HepG2 (cell line): ENCODE data around the gene SNX18. TPM values are rescaled to one million over a fixed set of nuclear protein-coding genes. Genes with fewer than 3 reads are reported as not detected.

Experiments
- ATAC-seq: fragments of 200-7000 bp; cut with Tn5 transposase; 3 replicates; pipeline ENCODE4 v1.9.1; 2020; ENCODE audit warnings: mild to moderate bottlenecking, moderate library complexity
- Bru-seq: library from RNA; stranded (reverse); fragments of 400-500 nt; gene quantifications from one replicate; lab custom pipeline; 2021; lab: Mats Ljungman, UMichigan
- BruChase-seq, 2 experiments: library from RNA; stranded (reverse); fragments of 400-500 nt; gene quantifications; one replicate each; lab custom pipeline; 2021; lab: Mats Ljungman, UMichigan
- BruUV-seq: library from RNA; stranded (reverse); fragments of 400-500 nt; replicated peaks from 2 replicates; lab custom pipeline; 2021; lab: Mats Ljungman, UMichigan
- CTCF ChIA-PET: fragments of 300-600 bp; formaldehyde crosslinking; extraction: SDS; loops from one replicate; lab custom pipeline; 2021; ENCODE audit warnings: low total read pairs, inconsistent platforms, low intra/inter-chr PET ratio; lab: Yijun Ruan, JAX
- POLR2A ChIA-PET: fragments of 350-600 bp; sonication (Branson Sonifier 250); formaldehyde crosslinking; loops from one replicate; lab custom pipeline; 2020; ENCODE audit warnings: antibody characterized with exemption, inconsistent platforms; lab: Yijun Ruan, JAX
- DNase-seq: peaks from one replicate; pipeline ENCODE4 v3.0.0-alpha.2; 2015; ENCODE audit warnings: low spot score
- FAIRE-seq: peaks from 3 replicates; lab custom pipeline; 2011; peaks lifted over from hg19 to GRCh38; lab: Jason Lieb, UNC
- H2AFZ ChIP-seq: one replicate; pipeline ENCODE4 v1.6.1; 2011; ENCODE audit warnings: low read length, inconsistent platforms
- H3K27ac ChIP-seq: fragments of 300-600 bp; 3 replicates; pipeline ENCODE4 v1.8.0; 2011; ENCODE audit warnings: mixed run types, mild to moderate bottlenecking, mixed read lengths, low read length, inconsistent platforms; ENCODE audit not compliant: insufficient read depth; ENCODE audit errors: extremely low read length
- H3K27me3 ChIP-seq, 2 experiments: fragments of 200-600 bp in 1 of 2; 2 replicates in 1 of 2; 3 replicates in 1 of 2; pipeline versions ENCODE4 v1.6.0 to v1.8.0; 2011; ENCODE audit warnings: low read length in 2 of 2, mild to moderate bottlenecking in 2 of 2, moderate library complexity in 2 of 2, inconsistent platforms in 1 of 2; ENCODE audit not compliant: insufficient read depth in 2 of 2, control insufficient read depth in 1 of 2
- H3K36me3 ChIP-seq, 2 experiments: fragments of 200-600 bp in 1 of 2; replicated peaks in 1 of 2; 2 replicates in 1 of 2; 3 replicates in 1 of 2; pipeline versions ENCODE4 v1.5.1 to v1.8.0; 2011; ENCODE audit warnings: low read length in 2 of 2, inconsistent platforms in 1 of 2; ENCODE audit not compliant: insufficient read depth in 2 of 2, control insufficient read depth in 1 of 2
- H3K4me1 ChIP-seq: 2 replicates; pipeline ENCODE4 v1.5.1; 2012; ENCODE audit warnings: low read length, inconsistent platforms; ENCODE audit not compliant: insufficient read depth
- H3K4me2 ChIP-seq: 2 replicates; pipeline ENCODE4 v1.6.0; 2011; ENCODE audit warnings: low read depth, low read length, inconsistent platforms
- H3K4me3 ChIP-seq, 3 experiments: fragments of 200-600 bp in 1 of 3; sonication (generic), shearing (Covaris generic) in 1 of 3; replicated peaks in 1 of 3; 2 replicates each; pipeline ENCODE4 v1.5.1; 2011 to 2016; ENCODE audit warnings: low read length in 3 of 3, inconsistent platforms in 2 of 3, low read depth in 2 of 3, mild to moderate bottlenecking in 2 of 3, control low read depth in 1 of 3, mixed read lengths in 1 of 3; ENCODE audit not compliant: insufficient read depth in 1 of 3
- H3K79me2 ChIP-seq: one replicate; pipeline ENCODE4 v1.6.1; 2011; ENCODE audit warnings: low read length, inconsistent platforms; ENCODE audit not compliant: insufficient read depth
- H3K9ac ChIP-seq: 2 replicates; pipeline ENCODE4 v1.6.0; 2011; ENCODE audit warnings: mild to moderate bottlenecking, low read depth, low read length, inconsistent platforms; ENCODE audit not compliant: insufficient read depth
- H3K9me3 ChIP-seq: 2 replicates; pipeline ENCODE4 v1.5.1; 2012; ENCODE audit warnings: mild to moderate bottlenecking, low read length
- H4K20me1 ChIP-seq: 2 replicates; pipeline ENCODE4 v1.6.0; 2011; ENCODE audit warnings: inconsistent platforms, mild to moderate bottlenecking, low read length, moderate library complexity; ENCODE audit not compliant: insufficient read depth
- E2F5 ChIP-seq: sonication (generic); formaldehyde crosslinking; conservative IDR thresholded peaks from 2 replicates; pipeline ENCODE4 v1.4.0; 2020; ENCODE audit warnings: missing genetic modification reagents
- GATAD1 ChIP-seq: IDR thresholded peaks from 2 replicates; pipeline ENCODE4 v1.6.1; 2016; ENCODE audit warnings: missing genetic modification reagents, missing compliant biosample characterization
- KLF16 ChIP-seq, 2 experiments: sonication (generic) in 1 of 2; formaldehyde crosslinking in 1 of 2; IDR thresholded peaks; 2 replicates each; pipeline versions ENCODE4 v1.6.1 to v1.8.0; 2016 to 2023; ENCODE audit warnings: missing genetic modification reagents in 2 of 2, missing compliant biosample characterization in 1 of 2
- MXD3 ChIP-seq: IDR thresholded peaks from 2 replicates; pipeline ENCODE4 v1.6.1; 2016; ENCODE audit warnings: mild to moderate bottlenecking, missing biosample characterization, missing genetic modification reagents
- RELA ChIP-seq: sonication (generic); formaldehyde crosslinking; IDR thresholded peaks from 2 replicates; pipeline ENCODE4 v1.4.0; 2020; ENCODE audit warnings: missing genetic modification reagents
- SNAPC5 ChIP-seq: sonication (generic); formaldehyde crosslinking; IDR thresholded peaks from 2 replicates; pipeline ENCODE4 v1.8.1; 2023; ENCODE audit warnings: mild to moderate bottlenecking, missing genetic modification reagents, borderline replicate concordance
- SRF ChIP-seq: IDR thresholded peaks from 2 replicates; pipeline ENCODE4 v1.6.1; 2011; ENCODE audit warnings: mild to moderate bottlenecking, low read depth, low read length, moderate library complexity
- TCF7 ChIP-seq: sonication (generic); IDR thresholded peaks from 2 replicates; pipeline ENCODE4 v1.6.1; 2016; ENCODE audit warnings: antibody characterized with exemption, low read depth
- TMF1 ChIP-seq: sonication (generic); formaldehyde crosslinking; IDR thresholded peaks from 2 replicates; pipeline ENCODE4 v1.8.1; 2022; ENCODE audit warnings: low read depth, missing genetic modification reagents
- XRCC5 ChIP-seq: fragments of 200-400 bp; formaldehyde crosslinking; optimal IDR thresholded peaks from 2 replicates; pipeline ENCODE3; 2017; ENCODE audit warnings: mild to moderate bottlenecking, low read length
- ZFP41 ChIP-seq: sonication (generic); formaldehyde crosslinking; IDR thresholded peaks from 2 replicates; pipeline ENCODE4 v1.4.0; 2020; ENCODE audit warnings: mild to moderate bottlenecking, missing genetic modification reagents, borderline replicate concordance
- ZNF253 ChIP-seq: sonication (generic); formaldehyde crosslinking; IDR thresholded peaks from 2 replicates; pipeline ENCODE4 v1.8.0; 2022; ENCODE audit warnings: mild to moderate bottlenecking, missing genetic modification reagents, borderline replicate concordance
- ZNF776 ChIP-seq: sonication (generic); formaldehyde crosslinking; IDR thresholded peaks from 2 replicates; pipeline ENCODE4 v1.4.0; 2020; ENCODE audit warnings: mild to moderate bottlenecking, missing genetic modification reagents
- WGBS: methylation state at CpG from one replicate; pipeline ENCODE4 v1.1.6; 2017; ENCODE audit warnings: low lambda C conversion rate; 5-methylcytosine and 5-hydroxymethylcytosine counted together
- in situ Hi-C: cut with HindIII; loops from 2 replicates; pipeline ENCODE4 v1.10.0; 2017; ENCODE audit warnings: low pct_unique_long_range_greater_than_20kb; ENCODE audit not compliant: extremely low pct_ligation_motif_present
- intact Hi-C: fragments of 100-400 bp; cut with micrococcal nuclease; formaldehyde crosslinking; loops from one replicate; pipeline ENCODE4 v1.10.0; 2022; ENCODE audit not compliant: unreplicated experiment
- long read RNA-seq, 2 experiments: library from RNA in 1 of 2; library from polyadenylated mRNA in 1 of 2; stranded (forward) in 1 of 2; unstranded in 1 of 2; transcript quantifications; one replicate each; pipeline ENCODE4 v2.0.0, GENCODE V29; 2019 to 2022
- polyA minus RNA-seq, 3 experiments: library from RNA; depleted of rRNA, polyadenylated mRNA; stranded (reverse); fragments of >200 nt; gene quantifications; 2 replicates each; pipeline ENCODE4 v1.2.3, GENCODE V29; 2011; ENCODE audit warnings: low replicate concordance in 1 of 3
- polyA plus RNA-seq, 8 experiments: library from polyadenylated mRNA; depleted of rRNA in 3 of 8; stranded (reverse) in 7 of 8; unstranded in 1 of 8; fragments of >200 nt; fragmentation: Illumina TruSeq in 4 of 8; extraction: Trizol in 4 of 8; gene quantifications; 2 replicates each; pipeline versions ENCODE4 v1.2.1 to v1.2.3, GENCODE V29; 2011 to 2016; ENCODE audit warnings: low read depth in 4 of 8, missing spikeins in 1 of 8, mixed read lengths in 1 of 8; ENCODE audit not compliant: insufficient read depth in 1 of 8
- total RNA-seq, 5 experiments: library from RNA; depleted of rRNA; stranded (reverse); fragments of >200 nt; fragmentation: Illumina TruSeq; extraction: Trizol; gene quantifications; 2 replicates each; pipeline ENCODE4 v1.2.3, GENCODE V29; 2016; ENCODE audit warnings: low read depth in 1 of 5

SNX18 gene
- total RNA-seq (2016; rRNA removed; fragmentation: Illumina TruSeq; extraction: Trizol) (6.0 and 6.2 TPM in 2 replicates), polyA plus RNA-seq (2011; rRNA removed) (2.3 and 2.7 TPM in 2 replicates), polyA minus RNA-seq (2011; rRNA and poly(A)+ RNA removed; ENCODE audit: low replicate concordance) (6.5 and 11.0 TPM in 2 replicates), Bru-seq, nascent RNA (percentile 60 among the genes with signal in this experiment), BruChase-seq, experiment 1, labeled RNA remaining after a 6-hour chase (percentile 57 among the genes with signal in this experiment), BruChase-seq, experiment 2, labeled RNA remaining after a 2-hour chase (percentile 61 among the genes with signal in this experiment)
- total RNA-seq (2016; cell fraction: cytosol; rRNA removed; fragmentation: Illumina TruSeq; extraction: Trizol; ENCODE audit: low read depth) = 0.81 and 0.88 TPM in 2 replicates
- total RNA-seq (2016; cell fraction: insoluble cytoplasmic fraction; rRNA removed; fragmentation: Illumina TruSeq; extraction: Trizol) = 5.6 and 5.9 TPM in 2 replicates
- 4.7 and 5.3 TPM in 2 replicates for total RNA-seq (2016; cell fraction: membrane; rRNA removed; fragmentation: Illumina TruSeq; extraction: Trizol)
- 5.4 and 5.5 TPM in 2 replicates for total RNA-seq (2016; cell fraction: nucleus; rRNA removed; fragmentation: Illumina TruSeq; extraction: Trizol)
- 2.0 and 3.0 TPM in 2 replicates for polyA plus RNA-seq (2011; cell fraction: cytosol; rRNA removed)
- 3.4 and 3.8 TPM in 2 replicates for polyA plus RNA-seq (2011; cell fraction: nucleus; rRNA removed)
- polyA plus RNA-seq (2012) = 2.5 and 3.2 TPM in 2 replicates
- polyA plus RNA-seq (2016; cell fraction: cytosol; fragmentation: Illumina TruSeq; extraction: Trizol; ENCODE audit: low read depth) = 0.60 and 0.81 TPM in 2 replicates
- polyA plus RNA-seq (2016; cell fraction: insoluble cytoplasmic fraction; fragmentation: Illumina TruSeq; extraction: Trizol; ENCODE audit: low read depth) = 6.8 and 8.2 TPM in 2 replicates
- polyA plus RNA-seq (2016; cell fraction: membrane; fragmentation: Illumina TruSeq; extraction: Trizol; ENCODE audit: low read depth) = 3.2 and 4.0 TPM in 2 replicates
- 4.1 and 5.1 TPM in 2 replicates for polyA plus RNA-seq (2016; cell fraction: nucleus; fragmentation: Illumina TruSeq; extraction: Trizol; ENCODE audit: insufficient read depth, low read depth)
- 6.8 and 6.9 TPM in 2 replicates for polyA minus RNA-seq (2011; cell fraction: cytosol; rRNA and poly(A)+ RNA removed)
- 10.2 and 10.8 TPM in 2 replicates for polyA minus RNA-seq (2011; cell fraction: nucleus; rRNA and poly(A)+ RNA removed)
- long read RNA-seq, experiment 1, full-length matches to known transcripts = 1 of 1 reads
- long read RNA-seq, experiment 1, partial matches to known transcripts = 0 of 1 reads
- long read RNA-seq, experiment 1, other reads (novel, unspliced or antisense) = 0 of 1 reads
- long read RNA-seq, experiment 2, full-length matches to known transcripts = 1 of 16 reads
- long read RNA-seq, experiment 2, partial matches to known transcripts = 0 of 16 reads
- long read RNA-seq, experiment 2, other reads (novel, unspliced or antisense) = 15 of 16 reads

GRCh38 chr5:54517512-54518145 is at the start of gene SNX18:
TSS of gene SNX18 (plus strand) at chr5:54517759. CDS start at chr5:54517953, 194 bp downstream.
- WGBS = under 1% methylated on average over 21 of the region's 88 CpGs
- in situ Hi-C loops = loop anchor here (5.0 to 25.0 kb wide), 2 partner anchors 335 to 645 kb away; partner anchors contain the start of genes CDC20B and GPX8
- TF ChIP-seq KLF16 (CRISPR knock-in tag; IDR thresholded peaks at IDR 0.05) (peak in 1 of 2 experiments; percentile 89; a peak in 2 of 4 replicates), ZNF253 (CRISPR knock-in tag) (no peak), E2F5 (CRISPR knock-in tag) (peak; percentile 16; the same call in 1 of the 2 replicates), ZFP41 (CRISPR knock-in tag) (no peak), XRCC5 (peak; percentile 99), SNAPC5 (CRISPR knock-in tag) (no peak), GATAD1 (CRISPR knock-in tag) (peak; percentile 82), TMF1 (peak; percentile 62; the same call in 1 of the 2 replicates), ZNF776 (CRISPR knock-in tag) (no peak; the same call in 1 of the 2 replicates), SRF (peak; percentile 96), TCF7 (no peak), RELA (CRISPR knock-in tag) (0 out of 2 replicates have a peak, but pooled peaks have one; percentile 68), MXD3 (CRISPR knock-in tag) (peak; percentile 26; the same call in 1 of the 2 replicates)

More at GRCh38 chr5:54517512-54518145, at the start of gene SNX18:
- FAIRE-seq (peak; percentile 30), DNase-seq (peak; percentile 79), ATAC-seq (peak; percentile 90)
- intact Hi-C loops = loop anchor here (1.0 to 10.0 kb wide), 3 partner anchors 328 to 627 kb away; no protein-coding TSS in a partner anchor
- Histone ChIP-seq H3K4me3 (peak within 1 kb of the TSS; percentile 60 to 84 (median 82)), H3K79me2 (peaks cover 19% of the 10 kb centered on the region), H3K4me1 (peaks cover 41% of the 10 kb centered on the region), H3K9me3 (no peaks in the 10 kb centered on the region), H4K20me1 (0 out of 2 replicates have a peak, but pooled peaks cover 5% of the 10 kb centered on the region), H3K27ac (peak within 1 kb of the TSS; percentile 66), H3K27me3 (no peaks in the 10 kb centered on the region), H3K36me3 (no peaks in the 10 kb centered on the region), H2AFZ (peak within 1 kb of the TSS; percentile 59), H3K4me2 (peak within 1 kb of the TSS; percentile 84), H3K9ac (peak within 1 kb of the TSS; percentile 89)
- ChIA-PET CTCF (interaction anchor here (1.3 to 2.2 kb wide), 3 partner anchors 328 to 629 kb away, joined by 6 to 25 read pairs (median 13); no protein-coding TSS in a partner anchor), POLR2A (interaction anchor here (1.3 kb wide), 1 partner anchor 10 kb away, joined by 3 read pairs; no protein-coding TSS in a partner anchor)
- BruUV-seq = no TSS peak
